Activated CD8-positive, alpha-beta T cell treated with anti-CD3 and anti-CD28 coated beads for 36 hours (primary cell): ENCODE data around the gene PMEL. TPM values are rescaled to one million over a fixed set of nuclear protein-coding genes. Genes with fewer than 3 reads are reported as not detected.
"Not testable (repeated sequence)": the region's sequence is repeated elsewhere in the genome, so short reads cannot be mapped to it uniquely, and the experiment has no call there.

Experiments
- ATAC-seq: fragments of 200-7000 bp; cut with Tn5 transposase; one replicate; pipeline ENCODE4 v1.10.0; 2021; ENCODE audit warnings: mild to moderate bottlenecking, moderate library complexity
- CTCF ChIA-PET: fragments of 350-600 bp; sonication (Branson Sonifier 250); formaldehyde crosslinking; loops from one replicate; lab custom pipeline; 2021; ENCODE audit warnings: antibody characterized with exemption; lab: Charles Lee
- POLR2A ChIA-PET: fragments of 350-600 bp; sonication (Branson Sonifier 250); formaldehyde crosslinking; loops from one replicate; lab custom pipeline; 2021; ENCODE audit warnings: antibody characterized with exemption; lab: Charles Lee
- DNase-seq: peaks from one replicate; pipeline ENCODE4 v3.0.0-alpha.2; 2020
- H3K27ac Mint-ChIP-seq: one replicate; pipeline ENCODE4 v1.8.0; 2021; ENCODE audit warnings: mild to moderate bottlenecking, mixed read lengths
- H3K27me3 Mint-ChIP-seq: one replicate; pipeline ENCODE4 v1.8.0; 2021; ENCODE audit warnings: mixed read lengths
- H3K36me3 Mint-ChIP-seq: one replicate; pipeline ENCODE4 v1.8.0; 2021; ENCODE audit warnings: low read depth, mixed read lengths
- H3K4me1 Mint-ChIP-seq: one replicate; pipeline ENCODE4 v1.8.0; 2021; ENCODE audit warnings: low read depth, mixed read lengths
- H3K4me3 Mint-ChIP-seq: one replicate; pipeline ENCODE4 v1.8.0; 2021; ENCODE audit warnings: mild to moderate bottlenecking, moderate library complexity, mixed read lengths
- H3K9me3 Mint-ChIP-seq: one replicate; pipeline ENCODE4 v1.8.0; 2021; ENCODE audit warnings: mixed read lengths
- CTCF ChIP-seq: fragments of 200-600 bp; IDR thresholded peaks from one replicate; pipeline ENCODE4 v1.8.0; 2022; ENCODE audit warnings: antibody characterized with exemption, mild to moderate bottlenecking
- intact Hi-C: fragments of 100-400 bp; cut with micrococcal nuclease; formaldehyde crosslinking; loops from one replicate; pipeline ENCODE4 v1.10.0; 2022
- total RNA-seq, 2 experiments: library from RNA; stranded (reverse); gene quantifications; one replicate each; pipeline ENCODE4 v1.2.3, GENCODE V29; 2021

Gene PMEL
- total RNA-seq, 2 experiments from 2014 or later = 0.65 to 1.2 TPM

- Mint-ChIP-seq H3K4me1 (peaks cover 39% of the 10 kb centered on the region), H3K36me3 (peaks cover 22% of the 10 kb centered on the region), H3K27me3 (no peaks in the 10 kb centered on the region), H3K4me3 (no peak overlapping the region), H3K9me3 (no peaks in the 10 kb centered on the region), H3K27ac (no peak overlapping the region)
- CTCF ChIA-PET = interaction anchor here (1.0 kb wide), 1 partner anchor 9 kb away, joined by 4 read pairs; no protein-coding TSS in a partner anchor
- ATAC-seq (no peak), DNase-seq (no peak)
- no peak for TF ChIP-seq CTCF
- POLR2A ChIA-PET = interaction anchor here (1.1 kb wide), 1 partner anchor 8 kb away, joined by 4 read pairs; no protein-coding TSS in a partner anchor
- intact Hi-C loops = no loop called here
Measured at GRCh38 chr12:55922126-55922525, 43.7 kb downstream of the PMEL start.

- H3K27me3 Mint-ChIP-seq, H3K4me3 Mint-ChIP-seq, H3K27ac Mint-ChIP-seq, DNase-seq, H3K9me3 Mint-ChIP-seq, ATAC-seq, intact Hi-C loops: not testable (repeated sequence)
- Mint-ChIP-seq H3K4me1 (peaks cover 39% of the 10 kb centered on the region), H3K36me3 (peaks cover 27% of the 10 kb centered on the region)
- ChIA-PET CTCF (interaction anchor here (0.8 to 1.4 kb wide), 2 partner anchors 22 to 89 kb away, joined by 3 read pairs; no protein-coding TSS in a partner anchor), POLR2A (interaction anchor here (0.7 to 1.2 kb wide), 2 partner anchors 8 to 114 kb away, joined by 3 to 4 read pairs; partner anchors contain the start of gene PYM1)
Measured at GRCh38 chr12:55919032-55919431, 46.8 kb downstream of the PMEL start.

- ATAC-seq (no peak), DNase-seq (no peak)
- ChIA-PET CTCF (interaction anchor here (1.8 to 3.8 kb wide), 2 partner anchors 10 to 24 kb away, joined by 7 to 21 read pairs; no protein-coding TSS in a partner anchor), POLR2A (interaction anchor here (1.5 to 2.9 kb wide), 2 partner anchors 11 to 21 kb away, joined by 4 to 15 read pairs; partner anchors contain the start of gene PYM1)
- intact Hi-C loops = no loop called here
- Mint-ChIP-seq H3K36me3 (peaks cover 29% of the 10 kb centered on the region), H3K27ac (peak overlapping the region; percentile 59), H3K9me3 (no peaks in the 10 kb centered on the region), H3K27me3 (no peaks in the 10 kb centered on the region), H3K4me1 (peaks cover 33% of the 10 kb centered on the region), H3K4me3 (no peak overlapping the region)
- no peak for TF ChIP-seq CTCF
Measured at GRCh38 chr12:55915482-55915859, 50.4 kb downstream of the PMEL start.

- Mint-ChIP-seq H3K4me3 (no peak overlapping the region), H3K27me3 (no peaks in the 10 kb centered on the region), H3K9me3 (no peaks in the 10 kb centered on the region), H3K36me3 (peaks cover 29% of the 10 kb centered on the region), H3K4me1 (peaks cover 31% of the 10 kb centered on the region), H3K27ac (no peak overlapping the region)
- ATAC-seq (no peak), DNase-seq (no peak)
- ChIA-PET POLR2A (no interaction called here), CTCF (interaction anchor here (1.5 to 3.8 kb wide), 2 partner anchors 9 to 13 kb away, joined by 4 to 21 read pairs; no protein-coding TSS in a partner anchor)
- intact Hi-C loops = no loop called here
- TF ChIP-seq CTCF = no peak
Measured at GRCh38 chr12:55912908-55913307, 52.9 kb downstream of the PMEL start.

- Mint-ChIP-seq H3K27ac (no peak overlapping the region), H3K36me3 (peaks cover 16% of the 10 kb centered on the region), H3K4me3 (no peak overlapping the region), H3K4me1 (peaks cover 20% of the 10 kb centered on the region), H3K9me3 (no peaks in the 10 kb centered on the region), H3K27me3 (no peaks in the 10 kb centered on the region)
- POLR2A ChIA-PET = interaction anchor here (0.8 kb wide), 1 partner anchor 1598 kb away, joined by 3 read pairs; no protein-coding TSS in a partner anchor
- DNase-seq (no peak), ATAC-seq (no peak)
- CTCF ChIA-PET = no interaction called here
- no peak for TF ChIP-seq CTCF
- intact Hi-C loops = no loop called here
Measured at GRCh38 chr12:55909513-55909884, 56.3 kb downstream of the PMEL start.
